IMR-90 (cell line): ENCODE measurements around the gene HPCAL4. TPM values are rescaled to one million over a fixed set of nuclear protein-coding genes. Genes with fewer than 3 reads are reported as not detected.

Source experiments
- ATAC-seq: fragments of 200-7000 bp; cut with Tn5 transposase; 2 replicates; pipeline ENCODE4 v1.9.1; 2020; ENCODE audit warnings: low read depth, mild to moderate bottlenecking, moderate library complexity
- BruUV-seq: library from RNA; stranded (reverse); fragments of 400-500 nt; replicated peaks from 2 replicates; lab custom pipeline; 2021; lab: Mats Ljungman, UMichigan
- CTCF ChIA-PET: fragments of 300-600 bp; formaldehyde crosslinking; extraction: SDS; loops from one replicate; lab custom pipeline; 2021; ENCODE audit warnings: antibody characterized with exemption; lab: Yijun Ruan, JAX
- POLR2A ChIA-PET: fragments of 300-600 bp; sonication (Branson Sonifier 250); formaldehyde crosslinking; loops from one replicate; lab custom pipeline; 2022; ENCODE audit warnings: antibody characterized with exemption; ENCODE audit not compliant: unreplicated experiment; lab: Charles Lee
- DNase-seq: peaks from one replicate; pipeline ENCODE4 v3.0.0; 2013
- H2AFZ ChIP-seq: replicated peaks from 2 replicates; pipeline ENCODE3; 2013; ENCODE audit warnings: low read length, mild to moderate bottlenecking; ENCODE audit not compliant: poor library complexity
- H2AK5ac ChIP-seq: 2 replicates; pipeline ENCODE4 v1.6.1; 2013; ENCODE audit warnings: low read depth, low read length, inconsistent platforms
- H2AK9ac ChIP-seq: replicated peaks from 2 replicates; pipeline ENCODE3; 2013; ENCODE audit warnings: mild to moderate bottlenecking, low read depth, low read length, moderate library complexity; ENCODE audit not compliant: poor library complexity
- H2BK120ac ChIP-seq: 2 replicates; pipeline ENCODE4 v1.6.1; 2013; ENCODE audit warnings: low read depth, low read length, inconsistent platforms
- H2BK15ac ChIP-seq: 3 replicates; pipeline ENCODE4 v1.6.1; 2013; ENCODE audit warnings: low read depth, low read length, inconsistent platforms
- H2BK20ac ChIP-seq: 2 replicates; pipeline ENCODE4 v1.6.1; 2013; ENCODE audit warnings: low read depth, mild to moderate bottlenecking, inconsistent platforms, low read length, moderate library complexity
- H2BK5ac ChIP-seq: 2 replicates; pipeline ENCODE4 v1.6.1; 2013; ENCODE audit warnings: mild to moderate bottlenecking, low read depth, low read length, inconsistent platforms; ENCODE audit not compliant: poor library complexity, severe bottlenecking
- H3K14ac ChIP-seq: replicated peaks from 2 replicates; pipeline ENCODE4 v1.6.1; 2013; ENCODE audit warnings: low read depth, low read length, inconsistent platforms
- H3K18ac ChIP-seq: 2 replicates; pipeline ENCODE4 v1.6.1; 2013; ENCODE audit warnings: low read depth, low read length, control low read depth
- H3K23ac ChIP-seq: 2 replicates; pipeline ENCODE4 v1.6.1; 2013; ENCODE audit warnings: low read depth, low read length, inconsistent platforms
- H3K27ac ChIP-seq: 2 replicates; pipeline ENCODE4 v1.5.1; 2013; ENCODE audit warnings: mild to moderate bottlenecking, control low read depth, low read length; ENCODE audit not compliant: insufficient read depth
- H3K27me3 ChIP-seq: 2 replicates; pipeline ENCODE4 v1.6.1; 2013; ENCODE audit warnings: low read length; ENCODE audit not compliant: control insufficient read depth, insufficient read depth
- H3K36me3 ChIP-seq: 2 replicates; pipeline ENCODE4 v1.6.1; 2013; ENCODE audit warnings: low read length, mixed read lengths; ENCODE audit not compliant: control insufficient read depth, insufficient read depth
- H3K4ac ChIP-seq: 2 replicates; pipeline ENCODE4 v1.6.1; 2013; ENCODE audit warnings: low read depth, low read length, inconsistent platforms
- H3K4me1 ChIP-seq: 2 replicates; pipeline ENCODE4 v1.6.1; 2013; ENCODE audit warnings: low read length, mixed read lengths; ENCODE audit not compliant: control insufficient read depth, insufficient read depth
- H3K4me2 ChIP-seq: 2 replicates; pipeline ENCODE4 v1.6.1; 2013; ENCODE audit warnings: low read depth, mild to moderate bottlenecking, control low read depth, low read length, moderate library complexity
- H3K4me3 ChIP-seq: 2 replicates; pipeline ENCODE4 v1.5.1; 2013; ENCODE audit warnings: low read depth, mild to moderate bottlenecking, control low read depth, low read length, moderate library complexity; ENCODE audit not compliant: insufficient read depth
- H3K56ac ChIP-seq: 2 replicates; pipeline ENCODE4 v1.6.1; 2013; ENCODE audit warnings: low read length, inconsistent platforms; ENCODE audit not compliant: insufficient read depth; ENCODE audit errors: extremely low read depth
- H3K79me1 ChIP-seq, 2 experiments: 2 replicates each; pipeline ENCODE4 v1.6.1; 2013; ENCODE audit warnings: low read length in 2 of 2, inconsistent platforms in 1 of 2, low read depth in 1 of 2
- H3K9ac ChIP-seq: 2 replicates; pipeline ENCODE4 v1.6.1; 2013; ENCODE audit warnings: low read depth, low read length, control low read depth
- H3K9me1 ChIP-seq: 2 replicates; pipeline ENCODE4 v1.6.1; 2013; ENCODE audit warnings: low read length, inconsistent platforms; ENCODE audit not compliant: insufficient read depth
- H3K9me3 ChIP-seq: 2 replicates; pipeline ENCODE4 v1.6.1; 2013; ENCODE audit warnings: low read length; ENCODE audit not compliant: control insufficient read depth, insufficient read depth
- H4K20me1 ChIP-seq: 2 replicates; pipeline ENCODE4 v1.6.1; 2013; ENCODE audit warnings: low read length, inconsistent platforms; ENCODE audit not compliant: insufficient read depth
- H4K5ac ChIP-seq: 2 replicates; pipeline ENCODE4 v1.6.1; 2013; ENCODE audit warnings: mild to moderate bottlenecking, low read depth, low read length, control low read depth
- H4K8ac ChIP-seq, 2 experiments: 2 replicates each; pipeline ENCODE4 v1.6.1; 2013; ENCODE audit warnings: low read depth in 2 of 2, low read length in 2 of 2, control low read depth in 1 of 2, inconsistent platforms in 1 of 2
- H4K91ac ChIP-seq: 2 replicates; pipeline ENCODE4 v1.6.1; 2013; ENCODE audit warnings: low read depth, low read length, inconsistent platforms; ENCODE audit not compliant: insufficient read depth
- BHLHE40 ChIP-seq: fragments of 150-350 bp; IDR thresholded peaks from 2 replicates; pipeline ENCODE4 v1.6.1; 2016; ENCODE audit warnings: mild to moderate bottlenecking, low read depth, low read length
- CEBPB ChIP-seq: IDR thresholded peaks from 2 replicates; pipeline ENCODE4 v1.6.1; 2012; ENCODE audit warnings: low read depth, low read length, improper control_type of control experiment
- FOS ChIP-seq: fragments of 150-350 bp; IDR thresholded peaks from 2 replicates; pipeline ENCODE4 v1.6.1; 2016; ENCODE audit warnings: low read depth, low read length
- MAFK ChIP-seq: IDR thresholded peaks from 2 replicates; pipeline ENCODE4 v1.6.1; 2012; ENCODE audit warnings: low read depth, low read length, improper control_type of control experiment
- MAZ ChIP-seq: IDR thresholded peaks from 2 replicates; pipeline ENCODE4 v1.6.1; 2012; ENCODE audit warnings: low read depth, mild to moderate bottlenecking, low read length, improper control_type of control experiment, moderate library complexity, borderline replicate concordance
- MXI1 ChIP-seq: IDR thresholded peaks from 2 replicates; pipeline ENCODE4 v1.6.1; 2012; ENCODE audit warnings: low read depth, mild to moderate bottlenecking, low read length, moderate library complexity, borderline replicate concordance
- NFE2L2 ChIP-seq: fragments of 150-350 bp; IDR thresholded peaks from 2 replicates; pipeline ENCODE4 v1.6.1; 2016; ENCODE audit warnings: low read depth, mild to moderate bottlenecking, low read length
- POLR2A ChIP-seq: IDR thresholded peaks from 2 replicates; pipeline ENCODE4 v1.6.1; 2012; ENCODE audit warnings: mild to moderate bottlenecking, low read depth, low read length
- RAD21 ChIP-seq: IDR thresholded peaks from 2 replicates; pipeline ENCODE4 v1.6.1; 2012; ENCODE audit warnings: low read length, improper control_type of control experiment
- RCOR1 ChIP-seq: IDR thresholded peaks from 2 replicates; pipeline ENCODE4 v1.6.1; 2012; ENCODE audit warnings: mild to moderate bottlenecking, low read length, improper control_type of control experiment; ENCODE audit not compliant: insufficient replicate concordance
- SMC3 ChIP-seq: fragments of 150-350 bp; IDR thresholded peaks from 2 replicates; pipeline ENCODE4 v1.6.1; 2016; ENCODE audit warnings: low read depth, mild to moderate bottlenecking, antibody characterized with exemption, low read length, moderate library complexity
- WGBS, 2 experiments: methylation state at CpG; one replicate each; pipeline versions ENCODE4 v1.1.5 to v1.1.7; 2013; ENCODE audit warnings: missing lambda C conversion rate in 2 of 2; ENCODE audit not compliant: insufficient read length in 1 of 2; ENCODE audit errors: extremely low coverage in 2 of 2; 5-methylcytosine and 5-hydroxymethylcytosine counted together
- dilution Hi-C: fragments of 300-500 bp; cut with HindIII; formaldehyde crosslinking; loops from one replicate; pipeline ENCODE4 v1.14.3; 2018; ENCODE audit warnings: low sequenced_read_pairs; ENCODE audit not compliant: unreplicated experiment
- in situ Hi-C: fragments of 300-500 bp; cut with MboI; formaldehyde crosslinking; loops from 3 replicates; pipeline ENCODE4 v1.14.3; 2019; ENCODE audit warnings: low sequenced_read_pairs, inconsistent platforms, mixed read lengths
- intact Hi-C: fragments of 100-400 bp; cut with micrococcal nuclease; formaldehyde crosslinking; loops from 2 replicates; pipeline ENCODE4 v1.10.0; 2022
- polyA plus RNA-seq, 3 experiments: library from polyadenylated mRNA; depleted of rRNA; stranded (reverse); fragments of >200 nt; gene quantifications; 2 replicates each; pipeline ENCODE4 v1.2.3, GENCODE V29; 2012; ENCODE audit warnings: low replicate concordance in 1 of 3
- total RNA-seq: library from RNA; depleted of rRNA; stranded (reverse); fragments of >200 nt; gene quantifications from 2 replicates; pipeline ENCODE4 v1.2.3, GENCODE V29; 2012
- TF ChIP-seq, protein P1 (sequence below): fragments of 150-350 bp; IDR thresholded peaks from 2 replicates; pipeline ENCODE4 v1.6.1; 2017; ENCODE audit warnings: mild to moderate bottlenecking, antibody characterized with exemption, low read length, low read depth

Gene HPCAL4
- total and polyA plus RNA-seq, 2 of the 4 experiments (the other 2 are of a cell fraction), result 0.02 TPM; not detected in 1

DNA sequence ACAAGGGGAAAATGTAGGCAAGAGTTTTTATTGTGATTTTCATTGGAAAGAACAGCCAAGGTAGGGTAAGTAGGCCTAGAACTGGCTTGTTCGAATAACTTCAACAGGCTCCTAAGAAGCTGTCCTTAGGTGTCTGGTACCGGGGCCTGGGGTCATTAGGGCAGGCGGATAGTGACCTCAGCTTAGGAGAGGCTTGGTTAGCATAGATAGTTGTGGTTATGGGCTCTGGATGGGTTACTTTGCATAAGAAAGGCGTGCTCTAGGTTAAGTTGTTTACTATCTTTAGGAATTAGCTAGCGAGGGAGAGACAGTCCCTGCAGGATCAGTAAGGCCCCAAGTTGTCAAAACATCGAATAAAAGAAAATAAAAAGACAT is 20.7 kb upstream of the HPCAL4 start:
- dilution Hi-C loops (no loop called here), in situ Hi-C loops (loop anchor here (10.0 kb wide), 2 partner anchors 117 to 207 kb away; no protein-coding TSS in a partner anchor), intact Hi-C loops (loop anchor here (5.0 kb wide), 1 partner anchor 40 kb away; the partner anchor contains the start of gene NT5C1A)
- peaks cover 65% of the 10 kb centered on the region for H3K27me3 ChIP-seq
- H3K4me1 ChIP-seq, result no peaks in the 10 kb centered on the region
- H3K18ac ChIP-seq, result no peak overlapping the region
- no peak overlapping the region for H2BK20ac ChIP-seq
- WGBS, 2 experiments, result 67% methylated on average over 2 of the region's 6 CpGs; no CpG with 5 or more reads in 1 of the 2 experiments
- H3K56ac ChIP-seq, result no peak overlapping the region
- CTCF ChIA-PET, result no interaction called here
- no peak overlapping the region for H2AFZ ChIP-seq
- no peak overlapping the region for H3K14ac ChIP-seq
- POLR2A ChIA-PET, result interaction anchor here (0.5 kb wide), 1 partner anchor 26 kb away, joined by 3 read pairs; the partner anchor contains the start of gene PPIE
- ATAC-seq, result no peak
- H2BK5ac ChIP-seq, result no peak overlapping the region
- H3K79me1 ChIP-seq, result no peaks in the 10 kb centered on the region
- no peak overlapping the region for H4K91ac ChIP-seq
- H2AK5ac ChIP-seq, result no peak overlapping the region
- H2AK9ac ChIP-seq, result no peak overlapping the region
- no peaks in the 10 kb centered on the region; the same call in 1 of the 2 replicates for H3K9me3 ChIP-seq
- H3K27ac ChIP-seq, result no peak overlapping the region
- no peaks in the 10 kb centered on the region for H3K36me3 ChIP-seq
- H4K20me1 ChIP-seq, result no peaks in the 10 kb centered on the region
- no peak overlapping the region for H4K5ac ChIP-seq
- H3K4ac ChIP-seq, result no peak overlapping the region
- no peak overlapping the region for H3K4me3 ChIP-seq
- H3K9ac ChIP-seq, result no peak overlapping the region
- TF ChIP-seq NFE2L2 (no peak), FOS (no peak), BHLHE40 (no peak), RCOR1 (no peak), CEBPB (no peak), MXI1 (no peak), MAZ (no peak), MAFK (no peak), POLR2A (no peak), RAD21 (no peak), SMC3 (no peak)
- TF ChIP-seq, protein P1, sequence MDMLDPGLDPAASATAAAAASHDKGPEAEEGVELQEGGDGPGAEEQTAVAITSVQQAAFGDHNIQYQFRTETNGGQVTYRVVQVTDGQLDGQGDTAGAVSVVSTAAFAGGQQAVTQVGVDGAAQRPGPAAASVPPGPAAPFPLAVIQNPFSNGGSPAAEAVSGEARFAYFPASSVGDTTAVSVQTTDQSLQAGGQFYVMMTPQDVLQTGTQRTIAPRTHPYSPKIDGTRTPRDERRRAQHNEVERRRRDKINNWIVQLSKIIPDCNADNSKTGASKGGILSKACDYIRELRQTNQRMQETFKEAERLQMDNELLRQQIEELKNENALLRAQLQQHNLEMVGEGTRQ, result no peak
- no peak for DNase-seq
- no peak overlapping the region for H4K8ac ChIP-seq
- no peaks in the 10 kb centered on the region for H3K9me1 ChIP-seq
- no peak overlapping the region for H3K4me2 ChIP-seq
- no peak overlapping the region for H3K23ac ChIP-seq
- no peak overlapping the region for H2BK120ac ChIP-seq
- H2BK15ac ChIP-seq, result no peak overlapping the region
- BruUV-seq, result no TSS peak
